Suprapubic skin (tissue), 4 donors: ENCODE data around the gene MTX3. TPM values are rescaled to one million over a fixed set of nuclear protein-coding genes. Genes with fewer than 3 reads are reported as not detected.

Experiments used
- DNase-seq, 2 donors: peaks; one replicate each; pipeline ENCODE4 v3.0.0-alpha.2; 2019; ENCODE audit warnings: low spot score in 2 of 2
- H3K27ac ChIP-seq: fragments of 200-600 bp; sonication (generic); one replicate; pipeline ENCODE4 v1.5.1; 2019
- H3K27me3 ChIP-seq: fragments of 200-600 bp; sonication (generic); one replicate; pipeline ENCODE4 v1.5.1; 2019
- H3K36me3 ChIP-seq: fragments of 200-600 bp; sonication (generic); one replicate; pipeline ENCODE4 v1.5.1; 2019
- H3K4me1 ChIP-seq: fragments of 200-600 bp; sonication (generic); one replicate; pipeline ENCODE4 v1.5.1; 2019
- H3K4me3 ChIP-seq: fragments of 200-600 bp; sonication (generic); one replicate; pipeline ENCODE4 v1.5.1; 2019; ENCODE audit warnings: mild to moderate bottlenecking
- H3K9me3 ChIP-seq: fragments of 200-600 bp; sonication (generic); one replicate; pipeline ENCODE4 v1.5.1; 2019
- CTCF ChIP-seq, 2 donors: fragments of 200-600 bp in 1 of 2; fragments of 450-650 bp in 1 of 2; sonication (generic) in 1 of 2; IDR thresholded peaks; one replicate each; pipeline ENCODE4 v1.5.1; 2016 to 2019; ENCODE audit warnings: antibody characterized with exemption in 2 of 2, mild to moderate bottlenecking in 1 of 2, moderate library complexity in 1 of 2
- EP300 ChIP-seq: sonication (generic); formaldehyde crosslinking; IDR thresholded peaks from one replicate; pipeline ENCODE4 v1.6.1; 2017; ENCODE audit warnings: antibody characterized with exemption
- POLR2A ChIP-seq, 2 donors: fragments of 450-650 bp; IDR thresholded peaks; one replicate each; pipeline ENCODE4 v1.6.1; 2017; ENCODE audit warnings: antibody characterized with exemption in 2 of 2, mild to moderate bottlenecking in 2 of 2, moderate library complexity in 2 of 2
- POLR2AphosphoS5 ChIP-seq, 3 donors: sonication (generic); formaldehyde crosslinking; IDR thresholded peaks; one replicate each; pipeline ENCODE4 v1.6.1; 2017; ENCODE audit warnings: antibody characterized with exemption in 3 of 3
- WGBS: methylation state at CpG from one replicate; pipeline ENCODE4 v1.1.5; 2018; 5-methylcytosine and 5-hydroxymethylcytosine counted together
- total RNA-seq, 4 donors: library from RNA; depleted of rRNA; stranded (reverse); fragments of >200 nt; gene quantifications; one replicate each; pipeline ENCODE4 v1.1.0, GENCODE V29; 2016

The MTX3 gene
- total RNA-seq, 4 donors from 2014 or later, result 11.4 to 14.8 (median 12.6) TPM

GRCh38 chr5:79982136-79982535 lies 8.9 kb downstream of the MTX3 start:
- no peak overlapping the region for H3K27ac ChIP-seq
- no peak overlapping the region for H3K4me3 ChIP-seq
- WGBS, result 57% methylated on average over 1 of the region's 1 CpG
- no peak for TF ChIP-seq POLR2AphosphoS5 (IDR thresholded peaks at IDR 0.05)
- no peak for TF ChIP-seq CTCF (IDR thresholded peaks at IDR 0.05)
- no peak for TF ChIP-seq POLR2A (IDR thresholded peaks at IDR 0.05)
- no peak for TF ChIP-seq EP300
- peaks cover 74% of the 10 kb centered on the region for H3K36me3 ChIP-seq
- DNase-seq, result no peak
- H3K4me1 ChIP-seq, result no peaks in the 10 kb centered on the region
- H3K27me3 ChIP-seq, result no peaks in the 10 kb centered on the region
- no peaks in the 10 kb centered on the region for H3K9me3 ChIP-seq

- Histone ChIP-seq H3K27ac (no peak overlapping the region), H3K4me3 (no peak overlapping the region), H3K9me3 (no peaks in the 10 kb centered on the region), H3K27me3 (no peaks in the 10 kb centered on the region), H3K4me1 (no peaks in the 10 kb centered on the region), H3K36me3 (peaks cover 32% of the 10 kb centered on the region)
- 94% methylated on average over 7 of the region's 7 CpGs for WGBS
- no peak for DNase-seq
- no peak for TF ChIP-seq POLR2A (IDR thresholded peaks at IDR 0.05)
- no peak for TF ChIP-seq EP300
- no peak for TF ChIP-seq POLR2AphosphoS5 (IDR thresholded peaks at IDR 0.05)
- no peak for TF ChIP-seq CTCF (IDR thresholded peaks at IDR 0.05)
These were observed 14.1 kb downstream of the MTX3 start for GRCh38 chr5:79976759-79977515.

GRCh38 chr5:79975422-79975821 lies 15.6 kb downstream of the MTX3 start:
- 84% methylated on average over 5 of the region's 5 CpGs for WGBS
- Histone ChIP-seq H3K4me3 (no peak overlapping the region), H3K27me3 (no peaks in the 10 kb centered on the region), H3K4me1 (no peaks in the 10 kb centered on the region), H3K36me3 (peaks cover 20% of the 10 kb centered on the region), H3K9me3 (no peaks in the 10 kb centered on the region), H3K27ac (no peak overlapping the region)
- TF ChIP-seq CTCF (IDR thresholded peaks at IDR 0.05) (no peak), POLR2A (IDR thresholded peaks at IDR 0.05) (no peak), POLR2AphosphoS5 (IDR thresholded peaks at IDR 0.05) (no peak)
- DNase-seq, result no peak

GRCh38 chr5:79974886-79975285 lies 16.2 kb downstream of the MTX3 start:
- WGBS, result 64% methylated on average over 2 of the region's 2 CpGs

More at GRCh38 chr5:79974886-79975285, 16.2 kb downstream of the MTX3 start:
- H3K4me3 ChIP-seq, result no peak overlapping the region
- no peak for TF ChIP-seq EP300
- TF ChIP-seq CTCF (IDR thresholded peaks at IDR 0.05), result no peak
- no peak for TF ChIP-seq POLR2A (IDR thresholded peaks at IDR 0.05)
- TF ChIP-seq POLR2AphosphoS5 (IDR thresholded peaks at IDR 0.05), result no peak
- H3K27ac ChIP-seq, result no peak overlapping the region
- H3K9me3 ChIP-seq, result no peaks in the 10 kb centered on the region
- no peaks in the 10 kb centered on the region for H3K4me1 ChIP-seq
- H3K27me3 ChIP-seq, result no peaks in the 10 kb centered on the region
- peaks cover 20% of the 10 kb centered on the region for H3K36me3 ChIP-seq
- DNase-seq, result no peak
